Mesenchymal stem cell (in vitro differentiated cells and primary cell): ENCODE measurements around the gene B4GALT4.
"Not testable (repeated sequence)": the region's sequence is repeated elsewhere in the genome, so short reads cannot be mapped to it uniquely, and the experiment has no call there.

ENCODE experiments used
- DNase-seq: peaks from one replicate; pipeline ENCODE4 v3.0.0-alpha.2; 2013
- H2AFZ ChIP-seq: one replicate; pipeline ENCODE4 v1.6.1; 2013; ENCODE audit warnings: low read depth, mild to moderate bottlenecking, control low read depth, inconsistent platforms, low read length, moderate library complexity
- H2AK5ac ChIP-seq: 2 replicates; pipeline ENCODE4 v1.6.1; 2013; ENCODE audit warnings: low read length, moderate library complexity, mild to moderate bottlenecking, inconsistent platforms; ENCODE audit not compliant: severe bottlenecking
- H2BK120ac ChIP-seq: one replicate; pipeline ENCODE4 v1.6.1; 2013; ENCODE audit warnings: low read depth, mild to moderate bottlenecking, inconsistent platforms, low read length, moderate library complexity
- H2BK12ac ChIP-seq, 2 experiments: one replicate each; pipeline ENCODE4 v1.6.1; 2013; ENCODE audit warnings: inconsistent platforms in 2 of 2, low read length in 2 of 2, mild to moderate bottlenecking in 2 of 2, moderate library complexity in 2 of 2, control low read depth in 1 of 2
- H2BK15ac ChIP-seq: one replicate; pipeline ENCODE4 v1.6.1; 2013; ENCODE audit warnings: mild to moderate bottlenecking, low read depth, inconsistent platforms; ENCODE audit not compliant: poor library complexity, severe bottlenecking
- H2BK5ac ChIP-seq: 2 replicates; pipeline ENCODE4 v1.6.1; 2013; ENCODE audit warnings: low read depth, mild to moderate bottlenecking, low read length, control low read depth, inconsistent platforms; ENCODE audit not compliant: poor library complexity, severe bottlenecking
- H3K14ac ChIP-seq, 2 experiments: one replicate each; pipeline ENCODE4 v1.6.1; 2013; ENCODE audit warnings: inconsistent platforms in 2 of 2, low read length in 2 of 2, control low read depth in 1 of 2, mild to moderate bottlenecking in 1 of 2, moderate library complexity in 1 of 2
- H3K18ac ChIP-seq, 2 experiments: one replicate each; pipeline ENCODE4 v1.6.1; 2013; ENCODE audit warnings: inconsistent platforms in 2 of 2, low read length in 2 of 2, control low read depth in 1 of 2, low read depth in 1 of 2, mild to moderate bottlenecking in 1 of 2
- H3K23ac ChIP-seq, 2 experiments: one replicate each; pipeline ENCODE4 v1.6.1; 2013; ENCODE audit warnings: inconsistent platforms in 2 of 2, low read length in 2 of 2, mild to moderate bottlenecking in 2 of 2, moderate library complexity in 2 of 2, control low read depth in 1 of 2
- H3K27ac ChIP-seq: 2 replicates; pipeline ENCODE4 v1.5.1; 2013; ENCODE audit warnings: mild to moderate bottlenecking, moderate library complexity, low read length, control low read depth, inconsistent platforms; ENCODE audit not compliant: poor library complexity, severe bottlenecking
- H3K27me3 ChIP-seq, 2 experiments: 2 replicates each; pipeline versions ENCODE4 v1.6.1 to v1.7.0; 2013; ENCODE audit warnings: low read length in 2 of 2, mild to moderate bottlenecking in 2 of 2, moderate library complexity in 2 of 2, control low read depth in 1 of 2, inconsistent platforms in 1 of 2; ENCODE audit not compliant: control insufficient read depth in 1 of 2, insufficient read depth in 1 of 2
- H3K36me3 ChIP-seq, 2 experiments: 2 replicates each; pipeline versions ENCODE4 v1.6.1 to v1.7.0; 2013; ENCODE audit warnings: low read length in 2 of 2, control low read depth in 1 of 2, inconsistent platforms in 1 of 2, low read depth in 1 of 2, mild to moderate bottlenecking in 1 of 2; ENCODE audit not compliant: insufficient read depth in 2 of 2, control insufficient read depth in 1 of 2
- H3K4ac ChIP-seq, 2 experiments: one replicate each; pipeline ENCODE4 v1.6.1; 2013; ENCODE audit warnings: inconsistent platforms in 2 of 2, low read length in 2 of 2, mild to moderate bottlenecking in 2 of 2, moderate library complexity in 2 of 2, control low read depth in 1 of 2, low read depth in 1 of 2
- H3K4me1 ChIP-seq: 2 replicates; pipeline ENCODE4 v1.6.1; 2013; ENCODE audit warnings: low read depth, low read length, control low read depth; ENCODE audit not compliant: control insufficient read depth, insufficient read depth
- H3K4me2 ChIP-seq: 2 replicates; pipeline ENCODE4 v1.6.1; 2013; ENCODE audit warnings: low read length, mild to moderate bottlenecking, inconsistent platforms; ENCODE audit not compliant: poor library complexity, severe bottlenecking
- H3K4me3 ChIP-seq, 2 experiments: 2 replicates each; pipeline versions ENCODE4 v1.5.1 to v1.7.0; 2013; ENCODE audit warnings: low read length in 2 of 2, mild to moderate bottlenecking in 2 of 2, control low read depth in 1 of 2, low read depth in 1 of 2; ENCODE audit not compliant: insufficient read depth in 1 of 2
- H3K79me1 ChIP-seq: replicated peaks from 2 replicates; pipeline ENCODE4 v1.6.1; 2013; ENCODE audit warnings: mild to moderate bottlenecking, control low read depth, low read length, inconsistent platforms; ENCODE audit not compliant: poor library complexity, severe bottlenecking
- H3K9ac ChIP-seq: 2 replicates; pipeline ENCODE4 v1.7.0; 2013; ENCODE audit warnings: mild to moderate bottlenecking, low read length, moderate library complexity
- H3K9me3 ChIP-seq: 2 replicates; pipeline ENCODE4 v1.7.0; 2013; ENCODE audit warnings: mild to moderate bottlenecking, low read length; ENCODE audit not compliant: control insufficient read depth
- H4K8ac ChIP-seq: one replicate; pipeline ENCODE4 v1.6.1; 2013; ENCODE audit warnings: inconsistent platforms, mild to moderate bottlenecking, low read length, moderate library complexity
- H4K91ac ChIP-seq: one replicate; pipeline ENCODE4 v1.6.1; 2013; ENCODE audit warnings: mild to moderate bottlenecking, low read length, inconsistent platforms
- WGBS: methylation state at CpG from one replicate; pipeline ENCODE4 v1.1.7; 2013; ENCODE audit warnings: mixed read lengths; 5-methylcytosine and 5-hydroxymethylcytosine counted together

The B4GALT4 gene

DNA sequence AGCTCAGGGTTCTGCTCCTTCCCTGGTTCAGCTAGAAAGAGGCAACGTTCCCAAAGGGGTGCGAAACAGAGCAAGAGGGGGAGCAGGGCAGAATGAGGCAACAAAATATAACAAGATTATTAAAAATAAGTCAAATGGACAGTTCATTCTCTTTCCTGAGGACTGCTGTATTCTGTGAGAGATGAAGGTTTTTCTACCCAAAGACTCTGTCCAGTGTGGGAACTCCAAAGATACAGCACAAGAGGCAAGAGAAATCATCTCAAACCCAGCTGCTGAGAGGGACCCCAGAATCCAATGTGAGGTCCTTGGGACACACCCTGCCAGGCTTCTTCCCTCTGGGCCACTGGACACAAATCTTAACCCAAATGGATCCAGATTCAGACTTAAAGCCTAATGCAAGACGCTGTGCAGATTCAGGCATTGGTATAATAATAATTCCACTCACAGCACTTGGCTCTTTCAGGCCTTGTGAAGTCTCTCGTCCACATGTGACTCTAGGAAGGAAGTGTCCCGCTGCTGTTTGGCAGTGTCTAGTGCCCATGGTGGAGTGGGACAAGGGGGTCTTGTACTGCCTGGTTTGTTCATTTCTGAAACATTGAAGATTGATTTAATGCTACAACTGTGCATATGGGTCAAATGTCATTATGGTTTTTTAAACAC, 39.0 kb upstream of the B4GALT4 start:
- Histone ChIP-seq H3K9ac (no peak overlapping the region), H3K14ac (no peak overlapping the region), H3K18ac (no peak overlapping the region), H2AK5ac (no peak overlapping the region), H3K36me3 (no peaks in the 10 kb centered on the region), H2BK12ac (no peak overlapping the region), H2BK120ac (no peak overlapping the region), H3K4me3 (no peak overlapping the region), H4K91ac (no peak overlapping the region), H3K4me2 (no peak overlapping the region), H3K23ac (peak overlapping the region in 1 of 2 experiments; percentile 80), H3K27ac (no peak overlapping the region), H3K9me3 (peaks cover 6% of the 10 kb centered on the region), H2AFZ (peak overlapping the region; percentile 42), H4K8ac (no peak overlapping the region), H2BK5ac (no peak overlapping the region), H2BK15ac (no peak overlapping the region), H3K4ac (no peak overlapping the region), H3K27me3 (no peaks in the 10 kb centered on the region), H3K4me1 (no peaks in the 10 kb centered on the region), H3K79me1 (no peaks in the 10 kb centered on the region)
- WGBS = 100% methylated on average over 3 of the region's 5 CpGs
- DNase-seq = no peak

DNA sequence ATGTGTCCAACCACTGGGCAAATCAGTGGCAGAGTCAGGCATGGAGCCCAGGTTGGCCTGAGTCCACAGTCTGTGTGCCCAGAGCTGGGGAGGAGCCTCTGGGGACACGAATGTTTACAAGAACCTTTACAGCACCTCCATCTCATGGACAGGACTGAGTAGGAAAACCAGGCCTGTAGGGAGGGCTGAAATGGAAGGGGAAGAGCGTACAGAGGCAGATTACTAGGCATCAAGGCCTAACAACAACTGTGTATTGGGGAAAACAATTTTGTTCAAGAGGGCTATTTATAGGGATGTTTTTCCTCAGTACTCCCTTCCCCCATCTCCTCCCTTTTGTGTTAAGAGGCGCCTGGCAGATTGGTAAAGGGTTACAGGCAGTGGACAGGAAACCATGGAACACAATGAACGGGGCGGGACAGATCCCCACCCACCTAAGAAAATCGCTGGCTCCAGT, 38.5 kb upstream of the B4GALT4 start:
- no peak for DNase-seq
- H3K18ac ChIP-seq = peak overlapping the region in 1 of 2 experiments; percentile 9
- H2BK15ac ChIP-seq = no peak overlapping the region
- no peak overlapping the region for H2BK120ac ChIP-seq
- H4K8ac ChIP-seq = peak overlapping the region; percentile 7
- H3K27me3 ChIP-seq = no peaks in the 10 kb centered on the region
- no peaks in the 10 kb centered on the region for H3K36me3 ChIP-seq
- no peak overlapping the region for H2BK12ac ChIP-seq
- no peaks in the 10 kb centered on the region for H3K79me1 ChIP-seq
- H2BK5ac ChIP-seq = no peak overlapping the region
- H3K9me3 ChIP-seq = peaks cover 6% of the 10 kb centered on the region
- H3K9ac ChIP-seq = no peak overlapping the region
- no peak overlapping the region for H3K4ac ChIP-seq
- no peak overlapping the region for H3K23ac ChIP-seq
- H2AFZ ChIP-seq = no peak overlapping the region
- no peak overlapping the region for H3K4me3 ChIP-seq
- no peak overlapping the region for H2AK5ac ChIP-seq
- H3K4me2 ChIP-seq = no peak overlapping the region
- WGBS = 84% methylated on average over 5 of the region's 6 CpGs
- no peak overlapping the region for H3K14ac ChIP-seq
- no peak overlapping the region for H4K91ac ChIP-seq
- H3K27ac ChIP-seq = no peak overlapping the region
- no peaks in the 10 kb centered on the region for H3K4me1 ChIP-seq

DNA sequence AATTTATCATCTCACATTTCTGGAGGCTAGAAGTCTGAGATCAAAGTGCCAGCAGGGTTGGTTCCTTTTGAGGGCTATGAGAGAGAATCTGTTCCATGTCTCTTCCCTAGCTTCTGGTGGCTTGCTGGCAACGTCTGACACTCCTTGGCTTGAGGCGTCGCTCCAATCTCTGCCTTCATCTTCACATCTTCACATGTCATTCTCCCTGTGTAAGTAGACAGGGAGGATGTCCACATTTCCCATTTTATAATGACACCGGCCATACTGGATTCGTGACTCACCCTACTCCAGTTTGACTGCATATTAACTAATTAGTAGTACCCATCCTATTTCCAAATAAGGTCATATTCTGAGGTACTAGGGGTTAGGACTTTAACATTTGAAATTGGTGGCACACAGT, 36.0 kb upstream of the B4GALT4 start:
- WGBS = 95% methylated on average over 3 of the region's 5 CpGs
- no peak overlapping the region for H3K18ac ChIP-seq

DNA sequence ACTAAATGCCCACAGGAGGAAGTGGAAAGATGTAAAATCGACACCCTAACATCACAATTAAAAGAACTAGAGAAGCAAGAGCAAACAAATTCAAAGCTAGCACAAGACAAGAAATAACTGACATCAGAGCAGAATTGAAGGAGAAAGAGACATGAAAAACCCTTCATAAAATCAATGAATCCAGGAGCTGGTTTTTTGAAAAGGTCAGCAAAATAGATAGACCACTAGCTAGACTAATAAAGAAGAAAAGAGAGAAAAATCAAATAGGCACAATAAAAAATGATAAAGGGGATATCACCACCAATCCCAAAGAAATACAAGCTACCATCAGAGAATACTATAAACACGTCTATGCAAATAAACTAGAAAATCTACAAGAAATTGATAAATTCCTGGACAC, 29.5 kb upstream of the B4GALT4 start:
- not testable (repeated sequence) for H2AK5ac ChIP-seq, H3K9me3 ChIP-seq, DNase-seq, H4K91ac ChIP-seq, H3K27ac ChIP-seq, H3K27me3 ChIP-seq, H2BK120ac ChIP-seq, H3K4me2 ChIP-seq, H3K18ac ChIP-seq, H3K9ac ChIP-seq, H3K79me1 ChIP-seq, H3K23ac ChIP-seq, H3K4ac ChIP-seq, H2BK15ac ChIP-seq, H3K4me3 ChIP-seq, H3K4me1 ChIP-seq, H2BK12ac ChIP-seq, H2BK5ac ChIP-seq, H2AFZ ChIP-seq, H3K14ac ChIP-seq, H3K36me3 ChIP-seq, H4K8ac ChIP-seq
- 89% methylated on average over 1 of the region's 2 CpGs for WGBS

More for the DNA sequence above, 36.0 kb upstream of the B4GALT4 start:
- no peaks in the 10 kb centered on the region for H3K4me1 ChIP-seq
- no peak overlapping the region for H4K8ac ChIP-seq
- no peak overlapping the region for H3K4me2 ChIP-seq
- no peak for DNase-seq
- no peak overlapping the region for H2BK120ac ChIP-seq
- H3K79me1 ChIP-seq = no peaks in the 10 kb centered on the region
- no peak overlapping the region for H3K4me3 ChIP-seq
- H2BK15ac ChIP-seq = no peak overlapping the region
- no peaks in the 10 kb centered on the region for H3K27me3 ChIP-seq
- H2BK12ac ChIP-seq = no peak overlapping the region
- H3K23ac ChIP-seq = no peak overlapping the region
- no peaks in the 10 kb centered on the region for H3K9me3 ChIP-seq
- no peaks in the 10 kb centered on the region for H3K36me3 ChIP-seq
- no peak overlapping the region for H2BK5ac ChIP-seq
- H3K4ac ChIP-seq = no peak overlapping the region
- no peak overlapping the region for H3K9ac ChIP-seq
- H3K27ac ChIP-seq = no peak overlapping the region
- H4K91ac ChIP-seq = no peak overlapping the region
- no peak overlapping the region for H3K14ac ChIP-seq
- H2AK5ac ChIP-seq = no peak overlapping the region
- H2AFZ ChIP-seq = no peak overlapping the region
